GM21717 (cell line): ENCODE data around the gene NPIPA7.
"Not testable (repeated sequence)": the region's sequence is repeated elsewhere in the genome, so short reads cannot be mapped to it uniquely, and the experiment has no call there.

Source experiments
- ATAC-seq: cut with Tn5 transposase; IDR thresholded peaks from one replicate; pipeline ENCODE4 v1.9.1; 2021; ENCODE audit warnings: mild to moderate bottlenecking, moderate library complexity; ENCODE audit not compliant: unreplicated experiment

The NPIPA7 gene

GRCh38 chr16:16417914-16418544 is 39.1 kb downstream of the NPIPA7 start:
- not testable (repeated sequence) for ATAC-seq

- ATAC-seq, result not testable (repeated sequence)
Measured at GRCh38 chr16:16420515-16420914, 41.6 kb downstream of the NPIPA7 start.

- not testable (repeated sequence) for ATAC-seq
Measured at GRCh38 chr16:16425146-16425545, 46.2 kb downstream of the NPIPA7 start.

- not testable (repeated sequence) for ATAC-seq
Measured at GRCh38 chr16:16431135-16431534, 52.2 kb downstream of the NPIPA7 start.

- not testable (repeated sequence) for ATAC-seq
Measured at GRCh38 chr16:16434711-16435110, 55.8 kb downstream of the NPIPA7 start.

- ATAC-seq, result not testable (repeated sequence)
Measured at GRCh38 chr16:16441401-16441800, 62.5 kb downstream of the NPIPA7 start.
